AG10803 (cell line): ENCODE measurements around the gene PNPLA6.
"Not testable (repeated sequence)": the region's sequence is repeated elsewhere in the genome, so short reads cannot be mapped to it uniquely, and the experiment has no call there.

Experiments used
- DNase-seq: peaks from one replicate; pipeline ENCODE4 v3.0.0; 2010; ENCODE audit warnings: low read depth
- H3K4me3 ChIP-seq: 2 replicates; pipeline ENCODE4 v1.5.1; 2011; ENCODE audit warnings: mild to moderate bottlenecking, low read length, control low read depth
- CTCF ChIP-seq: conservative IDR thresholded peaks from 2 replicates; pipeline ENCODE4 v1.5.1; 2011; ENCODE audit warnings: mild to moderate bottlenecking, low read length, control low read depth, inconsistent platforms

The PNPLA6 gene

GRCh38 chr19:7533925-7534480 is 1.5 kb upstream of the PNPLA6 start:
- H3K4me3 ChIP-seq, result peak overlapping the region; percentile 99
- TF ChIP-seq CTCF, result no peak
- DNase-seq, result peak; percentile 86

- peak; percentile 81 for DNase-seq
- peak overlapping the region; percentile 99 for H3K4me3 ChIP-seq
- peak; percentile 33 for TF ChIP-seq CTCF
Observed at GRCh38 chr19:7534531-7535046, 928 bp upstream of the PNPLA6 start.

- H3K4me3 ChIP-seq, result peak overlapping the region; percentile 99
- no peak for TF ChIP-seq CTCF
- no peak for DNase-seq
Observed at GRCh38 chr19:7535998-7536695, 630 bp downstream of the PNPLA6 start.

- not testable (repeated sequence) for H3K4me3 ChIP-seq, DNase-seq
Observed at GRCh38 chr19:7538990-7539389, 3.5 kb downstream of the PNPLA6 start.

- no peak for DNase-seq
- no peak overlapping the region for H3K4me3 ChIP-seq
- TF ChIP-seq CTCF, result no peak
Observed at GRCh38 chr19:7539827-7540425, 4.4 kb downstream of the PNPLA6 start.

GRCh38 chr19:7540761-7541474 is 5.4 kb downstream of the PNPLA6 start:
- TF ChIP-seq CTCF, result no peak
- DNase-seq, result no peak
- no peak overlapping the region for H3K4me3 ChIP-seq

- no peak for DNase-seq
- no peak for TF ChIP-seq CTCF
- no peak overlapping the region for H3K4me3 ChIP-seq
Observed at GRCh38 chr19:7541475-7541824, 5.9 kb downstream of the PNPLA6 start.
